HL-60 (cell line): ENCODE results near the gene LDB3.

Experiments used
- GABPA ChIP-seq: IDR thresholded peaks from 2 replicates; pipeline ENCODE4 v1.6.1; 2012; ENCODE audit warnings: low read depth
- POLR2AphosphoS5 ChIP-seq: IDR thresholded peaks from 2 replicates; pipeline ENCODE4 v1.6.1; 2012; ENCODE audit warnings: low read depth
- SPI1 ChIP-seq: IDR thresholded peaks from 2 replicates; pipeline ENCODE4 v1.6.1; 2012; ENCODE audit warnings: low read depth, mild to moderate bottlenecking, borderline replicate concordance
- TF ChIP-seq, protein P1 (sequence below): IDR thresholded peaks from one replicate; pipeline ENCODE4 v1.5.1; 2011; ENCODE audit warnings: low read length, control low read depth, inconsistent platforms; ENCODE audit not compliant: insufficient read depth
- TF ChIP-seq, protein P2 (sequence below): IDR thresholded peaks from 2 replicates; pipeline ENCODE4 v1.6.1; 2012; ENCODE audit warnings: low read depth; ENCODE audit not compliant: insufficient replicate concordance

DNA sequence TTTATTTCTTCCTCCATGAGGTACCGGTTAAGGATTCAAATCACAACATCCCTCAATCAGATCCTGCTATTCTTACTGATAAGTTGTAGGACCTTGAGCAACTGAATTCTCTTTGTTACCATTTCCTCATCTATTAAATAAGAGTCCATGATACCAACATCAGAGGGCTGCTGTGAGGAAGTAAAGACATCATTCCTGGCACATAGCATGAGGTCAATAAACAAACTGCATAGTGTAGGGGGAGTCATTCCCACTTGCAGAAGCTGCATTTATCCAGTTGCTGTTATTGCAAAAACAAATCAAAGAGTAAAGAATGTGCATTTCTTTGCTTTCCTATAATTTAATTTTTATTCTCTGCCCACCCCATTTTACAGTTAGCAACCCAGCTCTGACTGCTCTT, 36.8 kb downstream of the LDB3 start:
- TF ChIP-seq POLR2AphosphoS5 (no peak), SPI1 (no peak), GABPA (no peak)
- TF ChIP-seq, protein P1, sequence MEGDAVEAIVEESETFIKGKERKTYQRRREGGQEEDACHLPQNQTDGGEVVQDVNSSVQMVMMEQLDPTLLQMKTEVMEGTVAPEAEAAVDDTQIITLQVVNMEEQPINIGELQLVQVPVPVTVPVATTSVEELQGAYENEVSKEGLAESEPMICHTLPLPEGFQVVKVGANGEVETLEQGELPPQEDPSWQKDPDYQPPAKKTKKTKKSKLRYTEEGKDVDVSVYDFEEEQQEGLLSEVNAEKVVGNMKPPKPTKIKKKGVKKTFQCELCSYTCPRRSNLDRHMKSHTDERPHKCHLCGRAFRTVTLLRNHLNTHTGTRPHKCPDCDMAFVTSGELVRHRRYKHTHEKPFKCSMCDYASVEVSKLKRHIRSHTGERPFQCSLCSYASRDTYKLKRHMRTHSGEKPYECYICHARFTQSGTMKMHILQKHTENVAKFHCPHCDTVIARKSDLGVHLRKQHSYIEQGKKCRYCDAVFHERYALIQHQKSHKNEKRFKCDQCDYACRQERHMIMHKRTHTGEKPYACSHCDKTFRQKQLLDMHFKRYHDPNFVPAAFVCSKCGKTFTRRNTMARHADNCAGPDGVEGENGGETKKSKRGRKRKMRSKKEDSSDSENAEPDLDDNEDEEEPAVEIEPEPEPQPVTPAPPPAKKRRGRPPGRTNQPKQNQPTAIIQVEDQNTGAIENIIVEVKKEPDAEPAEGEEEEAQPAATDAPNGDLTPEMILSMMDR, result no peak
- TF ChIP-seq, protein P2, sequence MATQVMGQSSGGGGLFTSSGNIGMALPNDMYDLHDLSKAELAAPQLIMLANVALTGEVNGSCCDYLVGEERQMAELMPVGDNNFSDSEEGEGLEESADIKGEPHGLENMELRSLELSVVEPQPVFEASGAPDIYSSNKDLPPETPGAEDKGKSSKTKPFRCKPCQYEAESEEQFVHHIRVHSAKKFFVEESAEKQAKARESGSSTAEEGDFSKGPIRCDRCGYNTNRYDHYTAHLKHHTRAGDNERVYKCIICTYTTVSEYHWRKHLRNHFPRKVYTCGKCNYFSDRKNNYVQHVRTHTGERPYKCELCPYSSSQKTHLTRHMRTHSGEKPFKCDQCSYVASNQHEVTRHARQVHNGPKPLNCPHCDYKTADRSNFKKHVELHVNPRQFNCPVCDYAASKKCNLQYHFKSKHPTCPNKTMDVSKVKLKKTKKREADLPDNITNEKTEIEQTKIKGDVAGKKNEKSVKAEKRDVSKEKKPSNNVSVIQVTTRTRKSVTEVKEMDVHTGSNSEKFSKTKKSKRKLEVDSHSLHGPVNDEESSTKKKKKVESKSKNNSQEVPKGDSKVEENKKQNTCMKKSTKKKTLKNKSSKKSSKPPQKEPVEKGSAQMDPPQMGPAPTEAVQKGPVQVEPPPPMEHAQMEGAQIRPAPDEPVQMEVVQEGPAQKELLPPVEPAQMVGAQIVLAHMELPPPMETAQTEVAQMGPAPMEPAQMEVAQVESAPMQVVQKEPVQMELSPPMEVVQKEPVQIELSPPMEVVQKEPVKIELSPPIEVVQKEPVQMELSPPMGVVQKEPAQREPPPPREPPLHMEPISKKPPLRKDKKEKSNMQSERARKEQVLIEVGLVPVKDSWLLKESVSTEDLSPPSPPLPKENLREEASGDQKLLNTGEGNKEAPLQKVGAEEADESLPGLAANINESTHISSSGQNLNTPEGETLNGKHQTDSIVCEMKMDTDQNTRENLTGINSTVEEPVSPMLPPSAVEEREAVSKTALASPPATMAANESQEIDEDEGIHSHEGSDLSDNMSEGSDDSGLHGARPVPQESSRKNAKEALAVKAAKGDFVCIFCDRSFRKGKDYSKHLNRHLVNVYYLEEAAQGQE, result no peak
